Lung (tissue), 12 donors: ENCODE data around the gene NCLN. TPM values are rescaled to one million over a fixed set of nuclear protein-coding genes. Genes with fewer than 3 reads are reported as not detected.

Source experiments
- ATAC-seq: fragments of 200-7000 bp; cut with Tn5 transposase; one replicate; pipeline ENCODE4 v1.9.1; 2020; ENCODE audit warnings: moderate number of reproducible peaks; ENCODE audit not compliant: insufficient read depth, low FRiP score
- DNase-seq, 3 donors: peaks; one replicate each; pipeline ENCODE4 v3.0.0-alpha.2; 2013 to 2017
- H3K27ac ChIP-seq, 2 donors: one replicate each; pipeline ENCODE4 v1.5.1; 2013; ENCODE audit warnings: mild to moderate bottlenecking in 2 of 2, moderate library complexity in 2 of 2, control low read depth in 1 of 2, inconsistent platforms in 1 of 2, low read depth in 1 of 2, low read length in 1 of 2
- H3K27me3 ChIP-seq, 3 donors: one replicate each; pipeline ENCODE4 v1.5.1; 2013; ENCODE audit warnings: low read length in 2 of 3; ENCODE audit not compliant: control insufficient read depth in 3 of 3, insufficient read depth in 3 of 3
- H3K36me3 ChIP-seq, 4 donors: one replicate each; pipeline ENCODE4 v1.5.1; 2013; ENCODE audit warnings: low read length in 4 of 4, mild to moderate bottlenecking in 1 of 4, moderate library complexity in 1 of 4; ENCODE audit not compliant: control insufficient read depth in 4 of 4, insufficient read depth in 4 of 4
- H3K4me1 ChIP-seq, 5 donors: one replicate each; pipeline ENCODE4 v1.5.1; 2013; ENCODE audit warnings: low read length in 5 of 5, mild to moderate bottlenecking in 2 of 5, moderate library complexity in 1 of 5; ENCODE audit not compliant: control insufficient read depth in 5 of 5, insufficient read depth in 5 of 5
- H3K4me3 ChIP-seq: one replicate; pipeline ENCODE4 v1.5.1; 2013; ENCODE audit warnings: mild to moderate bottlenecking, control low read depth, moderate library complexity
- H3K9ac ChIP-seq, 2 donors: one replicate each; pipeline ENCODE4 v1.5.1; 2013; ENCODE audit warnings: low read length in 2 of 2, control low read depth in 1 of 2; ENCODE audit not compliant: insufficient read depth in 1 of 2
- H3K9me3 ChIP-seq, 4 donors: one replicate each; pipeline ENCODE4 v1.5.1; 2013; ENCODE audit warnings: low read length in 3 of 4, mild to moderate bottlenecking in 1 of 4, moderate library complexity in 1 of 4; ENCODE audit not compliant: control insufficient read depth in 4 of 4, insufficient read depth in 3 of 4
- WGBS, 2 donors: extraction: QIAGEN DNeasy Blood & Tissue Kit; methylation state at CpG; one replicate each; pipeline ENCODE4 v1.1.7; 2013; 5-methylcytosine and 5-hydroxymethylcytosine counted together
- polyA plus RNA-seq, 2 donors: library from polyadenylated mRNA; stranded (reverse); fragments of 200-250 nt; gene quantifications; one replicate each; pipeline ENCODE4 v1.2.1, GENCODE V29; 2013
- total RNA-seq, 2 donors: library from RNA; depleted of rRNA in 1 of 2; stranded (reverse); fragments of >200 nt in 1 of 2; gene quantifications; one replicate each; pipeline ENCODE4 v1.2.1, GENCODE V29; 2014 to 2021
- TF ChIP-seq, protein P1 (sequence below): IDR thresholded peaks from 2 replicates; pipeline ENCODE4 v1.5.1; 2012; ENCODE audit warnings: mild to moderate bottlenecking; ENCODE audit errors: control extremely low read depth, extremely low read depth
- donor health status: control.
- donor health status: control.
- donor health status: Bipolar disorder and iron deficiency.
- donor health status: healthy.
- donor health status: DM: yes; HTN: yes; CAD: no.

NCLN gene
- total and polyA plus RNA-seq, 4 donors = 24.8 to 117 (median 63.1) TPM

DNA sequence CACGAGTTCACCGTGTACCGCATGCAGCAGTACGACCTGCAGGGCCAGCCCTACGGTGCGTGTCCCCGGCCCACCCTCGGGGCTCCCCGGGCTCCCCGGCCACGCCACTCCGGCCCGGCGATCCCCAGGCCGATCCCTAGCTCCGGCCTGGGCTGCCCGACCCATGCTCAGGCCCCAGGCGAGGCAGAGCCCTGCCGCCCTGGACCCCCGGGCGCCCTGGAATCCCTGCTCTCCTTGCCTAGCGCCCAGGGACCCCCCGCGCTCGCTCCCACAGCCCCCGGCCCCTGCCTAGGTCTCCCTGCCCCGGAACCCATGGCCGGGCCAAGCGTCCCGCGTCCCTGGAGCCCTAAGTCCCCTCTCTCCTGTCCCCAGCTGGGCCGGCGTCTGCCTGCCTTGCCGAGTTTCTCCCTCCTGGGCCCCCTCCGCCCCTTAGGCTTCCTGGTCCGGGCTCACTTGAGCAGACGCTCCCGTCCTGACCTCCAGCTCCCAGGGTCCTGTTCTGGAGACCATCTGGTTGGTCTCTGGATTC lies 494 bp downstream of the NCLN start:
- peak; percentile 4 for ATAC-seq
- Histone ChIP-seq H3K27me3 (no peaks in the 10 kb centered on the region), H3K27ac (peak overlapping the region; percentile 61 to 76), H3K9me3 (no peaks in the 10 kb centered on the region), H3K36me3 (peaks cover 0 to 12% (median 0%) of the 10 kb centered on the region in 4 donors), H3K4me3 (peak overlapping the region; percentile 93), H3K4me1 (peaks cover 0 to 22% (median 4%) of the 10 kb centered on the region in 5 donors), H3K9ac (peak overlapping the region in 1 of 2 donors; percentile 37)
- WGBS, 2 donors = 0 to 1% methylated on average over 24 to 38 of the region's 38 CpGs
- no peak for DNase-seq
- TF ChIP-seq, protein P1, sequence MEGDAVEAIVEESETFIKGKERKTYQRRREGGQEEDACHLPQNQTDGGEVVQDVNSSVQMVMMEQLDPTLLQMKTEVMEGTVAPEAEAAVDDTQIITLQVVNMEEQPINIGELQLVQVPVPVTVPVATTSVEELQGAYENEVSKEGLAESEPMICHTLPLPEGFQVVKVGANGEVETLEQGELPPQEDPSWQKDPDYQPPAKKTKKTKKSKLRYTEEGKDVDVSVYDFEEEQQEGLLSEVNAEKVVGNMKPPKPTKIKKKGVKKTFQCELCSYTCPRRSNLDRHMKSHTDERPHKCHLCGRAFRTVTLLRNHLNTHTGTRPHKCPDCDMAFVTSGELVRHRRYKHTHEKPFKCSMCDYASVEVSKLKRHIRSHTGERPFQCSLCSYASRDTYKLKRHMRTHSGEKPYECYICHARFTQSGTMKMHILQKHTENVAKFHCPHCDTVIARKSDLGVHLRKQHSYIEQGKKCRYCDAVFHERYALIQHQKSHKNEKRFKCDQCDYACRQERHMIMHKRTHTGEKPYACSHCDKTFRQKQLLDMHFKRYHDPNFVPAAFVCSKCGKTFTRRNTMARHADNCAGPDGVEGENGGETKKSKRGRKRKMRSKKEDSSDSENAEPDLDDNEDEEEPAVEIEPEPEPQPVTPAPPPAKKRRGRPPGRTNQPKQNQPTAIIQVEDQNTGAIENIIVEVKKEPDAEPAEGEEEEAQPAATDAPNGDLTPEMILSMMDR = no peak

DNA sequence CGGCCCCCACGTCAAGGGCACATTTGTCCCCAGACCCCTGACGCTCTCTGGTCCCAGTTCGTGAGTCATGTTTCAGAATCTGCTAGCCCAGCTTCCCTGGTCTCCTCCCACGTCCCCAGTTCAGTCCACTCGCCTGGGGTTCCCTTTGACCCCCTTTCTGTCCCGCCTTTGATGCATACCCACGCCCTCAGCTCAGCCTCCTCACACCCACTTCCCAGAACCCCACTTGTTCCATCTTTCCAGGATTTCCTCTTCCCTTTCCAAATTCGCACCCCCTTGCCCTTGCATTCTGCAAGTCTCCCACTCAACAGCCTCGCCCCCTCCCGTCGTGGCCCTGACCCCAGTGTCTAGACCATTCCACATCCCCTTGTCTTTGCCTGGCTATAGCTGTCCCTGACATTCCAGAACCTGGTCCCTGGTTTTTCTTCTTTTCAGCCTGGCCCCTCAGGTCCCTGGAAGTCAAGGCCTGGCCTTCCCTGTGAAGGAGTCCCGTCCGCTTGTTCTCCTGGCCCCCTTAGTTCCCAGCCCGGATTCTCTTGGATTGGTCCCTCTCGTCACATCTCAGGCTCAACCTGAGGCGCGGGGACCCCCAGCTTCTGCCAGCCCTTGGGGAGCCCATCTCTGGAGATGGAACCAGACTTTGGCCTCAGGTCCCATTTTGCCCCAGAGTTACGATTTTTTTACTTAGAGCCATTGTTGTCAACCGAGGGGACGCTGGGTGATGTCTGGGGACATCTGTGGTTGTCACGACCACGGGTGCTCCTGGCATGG lies 1.3 kb downstream of the NCLN start:
- Histone ChIP-seq H3K4me3 (peak overlapping the region; percentile 93), H3K27me3 (no peaks in the 10 kb centered on the region), H3K9ac (peak overlapping the region; percentile 25 to 65), H3K4me1 (peaks cover 0 to 22% (median 4%) of the 10 kb centered on the region in 5 donors), H3K27ac (peak overlapping the region in 1 of 2 donors; percentile 76), H3K36me3 (peaks cover 0 to 15% (median 0%) of the 10 kb centered on the region in 4 donors), H3K9me3 (no peaks in the 10 kb centered on the region)
- no peak for ATAC-seq
- 66 to 71% methylated on average over 23 of the region's 23 CpGs for WGBS, 2 donors
- TF ChIP-seq, protein P1 = no peak
- no peak for DNase-seq

DNA sequence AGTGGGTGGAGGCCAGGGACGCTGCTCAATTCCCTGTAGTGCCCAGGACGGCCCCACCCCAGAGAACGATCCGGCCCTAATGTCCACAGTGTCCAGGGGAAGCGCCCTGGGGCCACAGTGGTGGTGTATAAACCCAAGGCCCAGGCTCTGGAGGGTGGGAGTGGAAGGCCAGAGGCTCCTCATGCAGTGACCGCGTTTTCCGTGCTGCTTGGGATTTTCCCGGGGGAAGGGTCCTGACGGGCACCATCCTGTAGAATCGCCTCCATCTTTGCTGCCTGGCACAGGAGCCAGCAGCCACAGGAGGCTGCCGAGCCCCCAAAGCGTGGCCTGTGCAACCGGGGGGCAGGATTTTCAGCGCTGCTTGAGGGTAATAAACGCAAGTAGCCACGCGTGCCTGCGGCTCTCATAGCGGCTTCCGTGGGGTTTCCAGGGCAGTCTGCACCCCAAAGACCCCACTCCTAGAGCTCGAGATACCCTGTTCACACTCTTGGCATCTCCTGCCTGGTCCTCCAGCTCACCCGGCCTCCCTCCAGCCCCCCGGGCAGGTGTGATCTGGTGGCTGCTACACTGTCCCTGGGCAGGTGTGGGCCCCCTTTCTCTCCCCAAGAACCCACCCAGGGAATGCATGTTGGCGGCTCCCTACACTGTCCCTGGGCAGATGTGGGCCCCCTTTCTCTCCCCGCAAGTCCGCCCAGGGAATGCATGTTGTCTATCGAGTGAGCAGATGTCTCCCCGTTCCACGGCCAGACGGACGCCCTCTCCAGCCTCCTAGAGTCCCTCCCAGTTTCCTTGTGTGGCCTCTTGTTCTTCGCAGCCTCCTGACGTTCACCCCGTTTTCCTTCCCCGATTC lies 2.2 kb downstream of the NCLN start:
- Histone ChIP-seq H3K27ac (no peak overlapping the region), H3K36me3 (peaks cover 0 to 19% (median 0%) of the 10 kb centered on the region in 4 donors), H3K9ac (no peak overlapping the region), H3K4me1 (peaks cover 0 to 22% (median 4%) of the 10 kb centered on the region in 5 donors), H3K4me3 (no peak overlapping the region), H3K27me3 (no peaks in the 10 kb centered on the region), H3K9me3 (no peaks in the 10 kb centered on the region)
- TF ChIP-seq, protein P1 = no peak
- no peak for DNase-seq
- ATAC-seq = no peak
- WGBS, 2 donors = 85% methylated on average over 36 of the region's 36 CpGs
